Stomach smooth muscle (tissue), 2 donors: ENCODE data around the gene PGA5.

Experiments
- H3K27ac ChIP-seq: one replicate; pipeline ENCODE4 v1.7.0; 2013; ENCODE audit warnings: mild to moderate bottlenecking, low read length, inconsistent platforms
- H3K27me3 ChIP-seq, 2 donors: one replicate each; pipeline ENCODE4 v1.7.0; 2013; ENCODE audit warnings: low read length in 2 of 2; ENCODE audit not compliant: insufficient read depth in 2 of 2, control insufficient read depth in 1 of 2
- H3K36me3 ChIP-seq, 2 donors: one replicate each; pipeline ENCODE4 v1.7.0; 2013; ENCODE audit warnings: low read length in 2 of 2; ENCODE audit not compliant: control insufficient read depth in 2 of 2, insufficient read depth in 2 of 2
- H3K4me1 ChIP-seq: one replicate; pipeline ENCODE4 v1.7.0; 2013; ENCODE audit warnings: low read length; ENCODE audit not compliant: control insufficient read depth, insufficient read depth
- H3K4me3 ChIP-seq, 2 donors: one replicate each; pipeline ENCODE4 v1.7.0; 2013; ENCODE audit warnings: low read length in 2 of 2
- H3K9ac ChIP-seq, 2 donors: one replicate each; pipeline ENCODE4 v1.7.0; 2013; ENCODE audit warnings: low read length in 2 of 2, mild to moderate bottlenecking in 1 of 2
- H3K9me3 ChIP-seq, 2 donors: one replicate each; pipeline ENCODE4 v1.7.0; 2013; ENCODE audit warnings: low read length in 2 of 2; ENCODE audit not compliant: control insufficient read depth in 2 of 2
- donor health status: healthy.
- donor health status: Pancreatic carcinoma.

Gene PGA5

GRCh38 chr11:61279934-61280659 is 39.1 kb downstream of the PGA5 start:
- H3K36me3 ChIP-seq = no peaks in the 10 kb centered on the region
- H3K4me3 ChIP-seq = no peak overlapping the region
- H3K4me1 ChIP-seq = no peaks in the 10 kb centered on the region
- H3K9me3 ChIP-seq = peaks cover 3% of the 10 kb centered on the region in 2 donors
- H3K27me3 ChIP-seq = peaks cover 5 to 6% of the 10 kb centered on the region in 2 donors
- no peak overlapping the region for H3K27ac ChIP-seq
- no peak overlapping the region for H3K9ac ChIP-seq

DNA sequence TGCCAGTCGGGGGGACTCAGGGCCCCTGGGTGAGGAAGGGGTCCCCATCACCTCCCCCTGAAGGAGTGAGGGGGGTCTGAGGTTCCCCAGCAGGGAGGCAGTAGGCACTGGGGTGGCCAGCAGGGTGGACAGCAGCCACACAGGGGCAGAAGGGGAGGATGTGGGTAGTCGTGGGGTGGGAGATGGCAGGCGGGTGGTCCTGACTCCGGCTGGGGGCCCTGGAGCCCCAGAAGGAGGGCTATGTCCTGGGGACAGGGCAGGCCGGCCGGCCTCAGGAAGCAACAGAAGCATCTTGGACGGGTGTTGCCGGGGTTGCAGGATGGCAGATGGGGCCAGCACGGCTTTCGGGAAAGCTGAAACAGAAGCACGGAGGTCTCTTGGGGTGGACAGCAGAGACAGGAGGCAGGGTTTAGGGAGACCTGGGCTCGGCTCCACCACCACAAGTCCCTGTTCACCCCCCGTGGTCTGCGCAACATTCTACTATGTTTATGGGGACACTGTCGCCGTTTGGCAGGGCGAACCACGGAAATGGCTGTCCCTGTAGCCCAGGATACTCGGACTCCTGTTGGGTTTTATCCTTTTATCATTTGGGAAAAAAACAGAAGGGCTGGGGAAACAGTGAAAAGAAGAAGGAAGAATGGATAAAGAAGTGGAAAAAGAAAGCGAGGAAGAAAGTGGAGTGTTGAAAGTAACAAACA is 40.1 kb downstream of the PGA5 start:
- no peak overlapping the region for H3K27ac ChIP-seq
- no peak overlapping the region for H3K9ac ChIP-seq
- H3K4me3 ChIP-seq = no peak overlapping the region
- peaks cover 3% of the 10 kb centered on the region in 2 donors for H3K9me3 ChIP-seq
- no peaks in the 10 kb centered on the region for H3K36me3 ChIP-seq
- peaks cover 5 to 6% of the 10 kb centered on the region in 2 donors for H3K27me3 ChIP-seq
- no peaks in the 10 kb centered on the region for H3K4me1 ChIP-seq

DNA sequence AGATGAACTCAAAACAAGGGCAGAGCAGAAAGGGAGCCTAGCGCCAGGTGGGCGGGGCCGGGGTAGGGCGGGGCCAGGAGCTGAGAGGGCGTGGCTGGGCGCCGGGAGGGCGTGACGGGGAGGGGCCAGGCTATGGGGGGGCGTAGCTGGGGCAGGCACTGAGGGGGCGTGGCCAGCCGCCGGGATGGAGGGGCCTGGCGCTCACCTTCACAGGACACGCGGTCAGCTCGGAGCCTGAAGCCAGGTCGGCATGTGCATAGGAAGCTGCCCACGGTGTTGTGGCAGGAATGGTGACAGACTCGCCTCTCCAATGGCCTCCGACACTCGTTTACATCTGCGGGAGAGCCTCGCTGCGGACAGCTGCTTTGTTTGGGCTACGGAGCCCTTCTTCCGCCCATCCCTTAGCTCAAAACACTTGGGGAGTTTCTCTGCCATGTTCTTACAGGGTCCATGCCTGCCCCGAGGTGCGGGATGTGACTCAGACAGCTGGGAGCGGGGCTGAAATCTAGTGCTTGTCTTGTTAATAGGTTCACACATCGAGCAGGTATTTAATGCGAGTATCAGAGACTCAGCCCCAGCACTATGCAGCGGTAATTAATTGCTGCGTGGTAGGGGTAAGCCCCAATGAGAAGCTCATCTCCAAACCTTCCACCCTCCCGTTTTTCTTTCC is 40.7 kb downstream of the PGA5 start:
- Histone ChIP-seq H3K4me1 (no peaks in the 10 kb centered on the region), H3K9me3 (peaks cover 3% of the 10 kb centered on the region in 2 donors), H3K4me3 (no peak overlapping the region), H3K9ac (no peak overlapping the region), H3K36me3 (no peaks in the 10 kb centered on the region), H3K27me3 (peaks cover 5 to 6% of the 10 kb centered on the region in 2 donors), H3K27ac (no peak overlapping the region)

- Histone ChIP-seq H3K27ac (no peak overlapping the region), H3K9ac (no peak overlapping the region), H3K9me3 (peaks cover 3% of the 10 kb centered on the region in 2 donors), H3K27me3 (peaks cover 4 to 6% of the 10 kb centered on the region in 2 donors), H3K4me3 (no peak overlapping the region), H3K36me3 (no peaks in the 10 kb centered on the region), H3K4me1 (no peaks in the 10 kb centered on the region)
These were observed 42.6 kb downstream of the PGA5 start for GRCh38 chr11:61283613-61284012.

DNA sequence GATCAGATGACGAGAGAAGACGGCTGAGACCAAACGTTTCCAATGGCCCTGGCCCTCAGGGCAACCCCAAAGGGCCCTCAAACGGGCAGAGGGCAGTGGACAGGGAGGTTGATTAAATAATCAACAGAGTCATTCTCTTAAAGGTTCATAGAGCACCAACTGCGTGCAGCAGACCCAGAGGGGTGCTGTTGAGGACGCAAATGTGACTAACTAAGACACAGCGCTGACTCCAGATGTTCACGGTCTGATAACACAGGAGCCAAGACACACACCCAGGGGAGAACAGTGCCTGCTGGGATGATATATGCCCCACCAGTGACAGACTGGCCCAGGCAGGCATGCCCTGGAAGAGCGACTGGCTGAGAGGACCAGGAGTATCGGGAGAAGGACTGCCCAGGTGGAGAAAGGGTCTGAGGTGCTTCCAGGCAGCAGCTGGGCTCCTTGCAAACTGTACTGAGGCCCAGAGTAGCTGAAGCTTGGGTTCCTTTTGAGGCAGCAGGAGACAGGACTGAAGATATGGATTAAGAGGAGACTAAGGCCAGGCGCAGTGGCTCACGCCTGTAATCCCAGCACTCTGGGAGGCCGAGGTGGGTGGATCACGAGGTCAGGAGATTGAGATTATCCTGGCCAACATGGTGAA is 46.5 kb downstream of the PGA5 start:
- Histone ChIP-seq H3K27me3 (peaks cover 7 to 8% of the 10 kb centered on the region in 2 donors), H3K9me3 (peaks cover 3% of the 10 kb centered on the region in 2 donors), H3K4me3 (no peak overlapping the region), H3K4me1 (no peaks in the 10 kb centered on the region), H3K27ac (no peak overlapping the region), H3K9ac (no peak overlapping the region), H3K36me3 (no peaks in the 10 kb centered on the region)

- no peaks in the 10 kb centered on the region for H3K36me3 ChIP-seq
- H3K9ac ChIP-seq = no peak overlapping the region
- no peak overlapping the region for H3K4me3 ChIP-seq
- H3K9me3 ChIP-seq = no peaks in the 10 kb centered on the region
- peaks cover 19% of the 10 kb centered on the region for H3K4me1 ChIP-seq
- H3K27ac ChIP-seq = no peak overlapping the region
- peaks cover 22 to 31% of the 10 kb centered on the region in 2 donors for H3K27me3 ChIP-seq
These were observed 50.1 kb downstream of the PGA5 start for GRCh38 chr11:61290905-61291690.

GRCh38 chr11:61292356-61292755 is 51.4 kb downstream of the PGA5 start:
- H3K4me3 ChIP-seq = no peak overlapping the region
- H3K4me1 ChIP-seq = peaks cover 19% of the 10 kb centered on the region
- peaks cover 22 to 31% of the 10 kb centered on the region in 2 donors for H3K27me3 ChIP-seq
- H3K9me3 ChIP-seq = no peaks in the 10 kb centered on the region
- H3K36me3 ChIP-seq = no peaks in the 10 kb centered on the region
- no peak overlapping the region for H3K27ac ChIP-seq
- H3K9ac ChIP-seq = no peak overlapping the region

GRCh38 chr11:61293867-61294716 is 53.1 kb downstream of the PGA5 start:
- H3K27me3 ChIP-seq = peaks cover 22 to 31% of the 10 kb centered on the region in 2 donors
- no peaks in the 10 kb centered on the region for H3K9me3 ChIP-seq
- peak overlapping the region; percentile 68 to 76 for H3K4me3 ChIP-seq
- no peak overlapping the region for H3K27ac ChIP-seq
- peaks cover 3 to 4% of the 10 kb centered on the region in 2 donors for H3K36me3 ChIP-seq
- peak overlapping the region in 1 of 2 donors; percentile 30 for H3K9ac ChIP-seq
- H3K4me1 ChIP-seq = peaks cover 19% of the 10 kb centered on the region

GRCh38 chr11:61294717-61295595 is 54.0 kb downstream of the PGA5 start, which contains the start of gene VWCE:
VWCE (minus strand) TSS chr11:61295316; CDS start chr11:61295037, 279 bp downstream.
- Histone ChIP-seq H3K4me3 (peak within 1 kb of the TSS; percentile 68 to 76), H3K27ac (no peak within 1 kb of the TSS), H3K9ac (peak within 1 kb of the TSS; percentile 13 to 30)

More at GRCh38 chr11:61294717-61295595, 54.0 kb downstream of the PGA5 start, which contains the start of gene VWCE:
- Histone ChIP-seq H3K36me3 (peaks cover 11 to 13% of the 10 kb centered on the region in 2 donors), H3K9me3 (no peaks in the 10 kb centered on the region), H3K4me1 (peaks cover 19% of the 10 kb centered on the region), H3K27me3 (peaks cover 22 to 31% of the 10 kb centered on the region in 2 donors)
